A673 (cell line): ENCODE results near the gene PALLD. TPM values are rescaled to one million over a fixed set of nuclear protein-coding genes. Genes with fewer than 3 reads are reported as not detected.

Experiments
- BruUV-seq: library from RNA; stranded (reverse); fragments of 400-500 nt; replicated peaks from 2 replicates; lab custom pipeline; 2021; lab: Mats Ljungman, UMichigan
- CTCF ChIA-PET: fragments of 300-600 bp; sonication (Branson Sonifier 250); formaldehyde crosslinking; loops from one replicate; lab custom pipeline; 2022; ENCODE audit warnings: antibody characterized with exemption; lab: Charles Lee
- POLR2A ChIA-PET: fragments of 300-600 bp; sonication (Branson Sonifier 250); formaldehyde crosslinking; loops from one replicate; lab custom pipeline; 2022; ENCODE audit warnings: antibody characterized with exemption; ENCODE audit not compliant: low non-redundant PET; lab: Charles Lee
- DNase-seq: peaks from one replicate; pipeline ENCODE4 v3.0.0-alpha.2; 2015; ENCODE audit warnings: low spot score
- H3K27ac ChIP-seq: fragments of 200-600 bp; sonication (generic); 2 replicates; pipeline ENCODE4 v1.5.1; 2016; ENCODE audit warnings: mixed run types, low read depth, mild to moderate bottlenecking, mixed read lengths, antibody characterized with exemption, low read length; ENCODE audit not compliant: poor library complexity, severe bottlenecking
- H3K27me3 ChIP-seq: fragments of 200-600 bp; sonication (generic); replicated peaks from 2 replicates; pipeline ENCODE4 v1.6.1; 2017; ENCODE audit warnings: mixed run types, low read depth, mild to moderate bottlenecking, mixed read lengths, antibody characterized with exemption, low read length; ENCODE audit not compliant: insufficient read depth, poor library complexity
- H3K36me3 ChIP-seq: fragments of 200-600 bp; sonication (generic); 2 replicates; pipeline ENCODE4 v1.6.1; 2016; ENCODE audit warnings: mixed run types, mild to moderate bottlenecking, mixed read lengths, antibody characterized with exemption, low read length; ENCODE audit not compliant: insufficient read depth, poor library complexity, severe bottlenecking
- H3K4me1 ChIP-seq: fragments of 200-600 bp; sonication (generic); 2 replicates; pipeline ENCODE4 v1.6.1; 2017; ENCODE audit warnings: mixed run types, mild to moderate bottlenecking, mixed read lengths, antibody characterized with exemption, low read length; ENCODE audit not compliant: insufficient read depth, poor library complexity, severe bottlenecking
- H3K4me3 ChIP-seq: fragments of 200-600 bp; sonication (generic); 2 replicates; pipeline ENCODE4 v1.5.1; 2016; ENCODE audit warnings: low read depth, mixed run types, mild to moderate bottlenecking, mixed read lengths, low read length; ENCODE audit not compliant: poor library complexity, severe bottlenecking
- H3K9me3 ChIP-seq: fragments of 200-600 bp; sonication (generic); 2 replicates; pipeline ENCODE4 v1.6.1; 2016; ENCODE audit warnings: mixed run types, low read depth, mild to moderate bottlenecking, mixed read lengths, antibody characterized with exemption, low read length; ENCODE audit not compliant: poor library complexity, severe bottlenecking
- CTCF ChIP-seq: fragments of 300-800, 200-600 bp; sonication (generic); conservative IDR thresholded peaks from 2 replicates; pipeline ENCODE4 v1.5.1; 2017; ENCODE audit warnings: low read depth, mild to moderate bottlenecking, antibody characterized with exemption, low read length, moderate library complexity, mixed read lengths
- EZH2 ChIP-seq: fragments of 200-600 bp; sonication (generic); IDR thresholded peaks from 2 replicates; pipeline ENCODE4 v1.6.1; 2017; ENCODE audit warnings: borderline replicate concordance, low read depth, mild to moderate bottlenecking, mixed read lengths, antibody characterized with exemption, low read length; ENCODE audit not compliant: poor library complexity, severe bottlenecking
- intact Hi-C: fragments of 100-400 bp; cut with micrococcal nuclease; formaldehyde crosslinking; loops from one replicate; pipeline ENCODE4 v1.10.0; 2022; ENCODE audit not compliant: unreplicated experiment
- total RNA-seq: library from RNA; stranded (reverse); gene quantifications from 2 replicates; pipeline ENCODE4 v1.2.3, GENCODE V29; 2021

PALLD gene
- total RNA-seq, 1 experiment from 2014 or later: 44.1 TPM

DNA sequence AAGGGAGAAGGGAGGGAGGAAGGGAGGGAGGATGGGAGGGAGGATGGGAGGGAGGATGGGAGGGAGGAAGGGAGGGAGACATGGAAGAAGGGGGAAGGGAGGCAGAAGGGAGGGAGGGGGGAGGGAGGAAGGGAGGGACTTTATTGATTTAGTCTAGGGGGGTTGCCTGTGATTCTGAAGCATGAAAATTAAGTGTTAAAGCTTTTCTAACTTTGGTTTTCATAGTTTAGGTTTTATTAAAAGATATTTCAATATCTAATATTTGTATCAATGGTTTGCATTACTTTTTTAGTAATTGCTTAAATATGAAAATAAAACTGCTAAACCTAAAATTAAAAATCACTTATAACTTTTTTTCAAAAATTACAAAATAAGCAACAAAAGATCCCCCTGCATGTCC, 2.4 kb downstream of the PALLD start:
- no peak overlapping the region for H3K4me3 ChIP-seq
- intact Hi-C loops: no loop called here
- no peak overlapping the region for H3K27ac ChIP-seq
- H3K36me3 ChIP-seq: no peaks in the 10 kb centered on the region
- H3K4me1 ChIP-seq: no peaks in the 10 kb centered on the region
- CTCF ChIA-PET: no interaction called here
- BruUV-seq: no TSS peak
- POLR2A ChIA-PET: interaction anchor here (0.7 kb wide), 1 partner anchor 210 kb away, joined by 12 read pairs; no protein-coding TSS in a partner anchor
- H3K9me3 ChIP-seq: no peaks in the 10 kb centered on the region
- no peak for TF ChIP-seq EZH2
- no peak for TF ChIP-seq CTCF
- no peak for DNase-seq
- no peaks in the 10 kb centered on the region for H3K27me3 ChIP-seq

DNA sequence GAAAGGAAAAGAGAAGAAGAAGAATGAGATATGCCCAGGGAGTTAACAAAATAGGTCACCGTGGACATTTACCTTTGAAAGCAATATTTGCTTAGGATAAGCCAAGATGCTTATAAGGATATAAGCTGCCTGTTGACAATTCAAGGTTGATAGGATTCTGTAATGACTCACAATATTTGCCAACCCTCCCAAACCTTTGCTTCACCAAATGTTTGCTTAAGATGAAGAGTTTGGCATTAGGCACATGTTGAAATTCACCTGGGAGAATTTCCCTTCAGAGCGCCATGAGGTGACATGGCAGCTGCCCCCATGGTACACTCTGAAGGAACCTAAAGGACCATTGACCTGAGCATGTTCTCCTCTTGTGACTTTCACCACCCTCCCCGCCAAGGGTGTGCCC, 4.6 kb downstream of the PALLD start:
- Histone ChIP-seq H3K27ac (no peak overlapping the region), H3K9me3 (no peaks in the 10 kb centered on the region), H3K36me3 (no peaks in the 10 kb centered on the region), H3K27me3 (no peaks in the 10 kb centered on the region), H3K4me1 (no peaks in the 10 kb centered on the region), H3K4me3 (no peak overlapping the region)
- intact Hi-C loops: no loop called here
- ChIA-PET CTCF (no interaction called here), POLR2A (no interaction called here)
- DNase-seq: no peak
- BruUV-seq: no TSS peak
- no peak for TF ChIP-seq CTCF
- TF ChIP-seq EZH2: no peak

- Histone ChIP-seq H3K4me1 (no peaks in the 10 kb centered on the region), H3K27me3 (no peaks in the 10 kb centered on the region), H3K4me3 (no peak overlapping the region), H3K36me3 (no peaks in the 10 kb centered on the region), H3K27ac (no peak overlapping the region), H3K9me3 (no peaks in the 10 kb centered on the region)
- ChIA-PET POLR2A (no interaction called here), CTCF (no interaction called here)
- TF ChIP-seq EZH2 (no peak), CTCF (no peak)
- intact Hi-C loops: no loop called here
- BruUV-seq: no TSS peak
- DNase-seq: no peak
Observed at GRCh38 chr4:168502861-168503260, 6.0 kb downstream of the PALLD start.
